RWPE1 (cell line): ENCODE measurements around the gene SZT2.
A peak's percentile ranks its signal among the peaks of the same experiment; 100 is the strongest.

ENCODE experiments used
- CTCF ChIA-PET: fragments of 350-600 bp; sonication (Branson Sonifier 250); formaldehyde crosslinking; extraction: SDS; loops from one replicate; lab custom pipeline; 2021; lab: Yijun Ruan, JAX
- POLR2A ChIA-PET: fragments of 400-600 bp; formaldehyde crosslinking; extraction: SDS; loops from one replicate; lab custom pipeline; 2020; ENCODE audit warnings: antibody characterized with exemption; ENCODE audit not compliant: low non-redundant PET; lab: Yijun Ruan, JAX
- DNase-seq: peaks from one replicate; pipeline ENCODE4 v3.0.0; 2012; ENCODE audit warnings: low spot score
- H3K27ac ChIP-seq: fragments of 450-650 bp; 2 replicates; pipeline ENCODE4 v1.5.1; 2017
- TF ChIP-seq, protein P1 (sequence below): fragments of 450-650 bp; conservative IDR thresholded peaks from 2 replicates; pipeline ENCODE4 v1.5.1; 2017; ENCODE audit warnings: low read depth, mild to moderate bottlenecking

The SZT2 gene

DNA sequence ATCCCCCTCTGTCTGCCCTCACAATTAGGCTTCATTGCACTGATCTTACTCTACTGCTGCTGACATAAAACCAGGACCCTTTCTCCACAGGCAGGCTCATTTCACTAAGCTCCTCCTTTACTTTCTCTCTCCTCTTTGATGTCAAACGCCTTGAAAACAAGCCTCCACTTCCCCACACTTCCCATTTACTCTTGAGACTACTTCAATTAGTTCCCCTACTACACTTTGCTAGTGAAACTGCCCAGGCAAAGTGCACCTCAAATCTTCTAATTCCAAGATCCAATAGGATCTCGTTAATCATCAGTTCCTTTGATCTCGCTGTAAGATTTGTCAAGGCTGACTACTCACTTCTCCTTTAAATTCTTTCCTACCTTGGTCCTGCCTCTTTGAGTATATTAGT is 36.8 kb upstream of the SZT2 start:
- H3K27ac ChIP-seq = no peak overlapping the region
- TF ChIP-seq, protein P1, sequence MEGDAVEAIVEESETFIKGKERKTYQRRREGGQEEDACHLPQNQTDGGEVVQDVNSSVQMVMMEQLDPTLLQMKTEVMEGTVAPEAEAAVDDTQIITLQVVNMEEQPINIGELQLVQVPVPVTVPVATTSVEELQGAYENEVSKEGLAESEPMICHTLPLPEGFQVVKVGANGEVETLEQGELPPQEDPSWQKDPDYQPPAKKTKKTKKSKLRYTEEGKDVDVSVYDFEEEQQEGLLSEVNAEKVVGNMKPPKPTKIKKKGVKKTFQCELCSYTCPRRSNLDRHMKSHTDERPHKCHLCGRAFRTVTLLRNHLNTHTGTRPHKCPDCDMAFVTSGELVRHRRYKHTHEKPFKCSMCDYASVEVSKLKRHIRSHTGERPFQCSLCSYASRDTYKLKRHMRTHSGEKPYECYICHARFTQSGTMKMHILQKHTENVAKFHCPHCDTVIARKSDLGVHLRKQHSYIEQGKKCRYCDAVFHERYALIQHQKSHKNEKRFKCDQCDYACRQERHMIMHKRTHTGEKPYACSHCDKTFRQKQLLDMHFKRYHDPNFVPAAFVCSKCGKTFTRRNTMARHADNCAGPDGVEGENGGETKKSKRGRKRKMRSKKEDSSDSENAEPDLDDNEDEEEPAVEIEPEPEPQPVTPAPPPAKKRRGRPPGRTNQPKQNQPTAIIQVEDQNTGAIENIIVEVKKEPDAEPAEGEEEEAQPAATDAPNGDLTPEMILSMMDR = no peak
- no peak for DNase-seq
- CTCF ChIA-PET = interaction anchor here (0.7 kb wide), 1 partner anchor 505 kb away, joined by 4 read pairs; no protein-coding TSS in a partner anchor
- POLR2A ChIA-PET = interaction anchor here (0.6 to 0.7 kb wide), 2 partner anchors 29 to 37 kb away, joined by 3 to 5 read pairs; no protein-coding TSS in a partner anchor

DNA sequence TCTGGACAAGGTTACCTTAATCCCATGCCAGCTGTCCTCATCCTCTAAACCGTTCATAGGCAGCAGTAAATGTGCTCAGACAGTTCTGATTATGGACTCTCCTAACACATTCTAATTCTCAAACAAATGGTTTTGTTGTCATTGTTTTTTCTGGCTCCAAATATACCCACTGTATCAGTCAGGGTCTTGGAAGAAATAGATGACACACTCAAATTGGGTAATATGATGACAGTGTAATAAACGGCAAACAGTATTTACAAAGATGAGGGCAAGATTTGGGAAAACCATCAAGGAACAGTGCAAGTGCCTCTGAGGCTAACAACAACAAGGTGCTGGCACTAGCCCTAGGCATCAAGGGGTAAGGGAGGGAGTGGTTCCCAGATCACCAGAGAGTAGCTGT is 35.2 kb upstream of the SZT2 start:
- TF ChIP-seq, protein P1 = no peak
- DNase-seq = no peak
- CTCF ChIA-PET = interaction anchor here (0.6 to 1.6 kb wide), 2 partner anchors 22 to 127 kb away, joined by 5 to 6 read pairs; no protein-coding TSS in a partner anchor
- H3K27ac ChIP-seq = no peak overlapping the region
- POLR2A ChIA-PET = no interaction called here

DNA sequence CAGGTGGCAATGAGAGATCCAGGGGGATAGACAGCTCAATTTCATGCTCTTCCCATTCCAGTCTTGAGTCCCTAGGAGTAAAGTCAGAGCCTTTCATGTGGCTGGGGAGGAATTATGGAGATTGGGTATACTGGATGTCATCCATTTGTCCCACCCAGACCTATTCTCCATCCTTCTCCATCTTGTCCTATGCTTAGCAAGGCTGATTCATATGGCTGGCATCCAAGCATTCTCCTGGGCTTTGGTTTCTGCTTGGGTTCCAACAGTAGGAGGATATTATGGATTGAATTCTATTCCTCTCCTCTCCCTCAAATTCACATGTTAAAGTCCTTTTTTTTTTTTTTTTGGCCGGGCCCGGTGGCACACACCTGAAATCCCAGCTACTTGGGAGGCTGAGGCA is 34.8 kb upstream of the SZT2 start:
- ChIA-PET CTCF (interaction anchor here (1.6 kb wide), 1 partner anchor 128 kb away, joined by 6 read pairs; no protein-coding TSS in a partner anchor), POLR2A (interaction anchor here (0.6 kb wide), 1 partner anchor 79 kb away, joined by 4 read pairs; no protein-coding TSS in a partner anchor)
- DNase-seq = no peak
- H3K27ac ChIP-seq = no peak overlapping the region
- TF ChIP-seq, protein P1 = no peak

DNA sequence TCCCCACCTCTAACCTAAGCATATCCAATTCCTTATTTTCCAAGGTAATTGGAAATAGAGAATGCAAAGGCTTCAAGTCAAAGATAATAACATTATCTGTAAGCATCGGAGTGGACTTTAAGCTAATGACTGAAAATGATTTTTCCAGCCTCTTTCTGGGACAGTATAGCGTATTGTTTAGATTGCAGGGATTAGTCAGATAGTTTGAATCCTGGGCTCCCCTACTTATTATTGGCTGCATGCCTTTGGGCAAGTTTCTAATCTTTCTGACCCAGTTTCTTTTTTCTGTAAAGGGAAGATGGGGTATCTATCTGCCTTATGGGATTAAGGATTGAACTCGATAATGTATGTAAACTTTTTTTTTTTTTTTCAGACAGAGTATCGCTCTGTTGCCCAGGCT is 32.4 kb upstream of the SZT2 start:
- CTCF ChIA-PET = interaction anchor here (2.0 kb wide), 1 partner anchor 130 kb away, joined by 9 read pairs; no protein-coding TSS in a partner anchor
- TF ChIP-seq, protein P1 = no peak
- DNase-seq = no peak
- H3K27ac ChIP-seq = peak overlapping the region; percentile 94
- POLR2A ChIA-PET = no interaction called here

DNA sequence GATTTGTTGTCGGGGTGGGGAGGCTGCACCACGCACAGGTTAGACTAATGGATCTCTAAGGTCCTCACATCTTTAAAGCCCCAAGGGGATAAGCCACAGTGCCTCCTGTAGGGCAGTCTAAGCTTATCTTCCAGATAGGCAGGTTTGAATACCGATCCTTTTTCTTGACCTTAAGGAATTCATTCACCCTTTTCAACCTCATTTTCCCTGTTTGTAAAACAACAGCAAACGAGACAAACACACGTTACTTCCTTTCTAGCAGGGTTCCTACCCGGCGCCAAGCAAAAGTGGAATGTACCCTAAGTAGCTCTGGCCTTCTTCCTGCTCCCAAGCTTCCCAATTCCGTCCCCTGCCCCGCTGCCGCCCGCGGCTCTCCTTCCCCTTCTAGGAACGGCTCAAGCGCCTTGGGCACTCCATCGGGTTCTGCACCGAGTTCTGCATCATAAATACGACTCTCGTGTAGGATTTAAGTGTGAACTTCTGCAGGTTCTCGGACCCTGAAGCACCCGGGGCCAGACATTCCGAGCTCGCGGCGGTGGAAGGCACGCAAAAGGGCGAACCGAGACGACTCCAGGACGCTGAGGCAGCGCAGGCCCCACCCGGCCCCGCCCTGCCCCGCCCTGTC is 31.5 kb upstream of the SZT2 start:
- H3K27ac ChIP-seq = peak overlapping the region; percentile 94
- CTCF ChIA-PET = interaction anchor here (0.6 to 2.0 kb wide), 6 partner anchors 10 to 673 kb away, joined by 3 to 9 read pairs (median 4); partner anchors contain the start of genes ELOVL1, MED8 and SZT2
- peak; percentile 48 for DNase-seq
- POLR2A ChIA-PET = interaction anchor here (0.6 to 1.6 kb wide), 4 partner anchors 10 to 152 kb away, joined by 3 to 7 read pairs (median 4); partner anchors contain the start of genes C1orf210 and ELOVL1
- TF ChIP-seq, protein P1 = peak; percentile 54
